SU-DHL-6 (cell line): ENCODE measurements around the gene WNT2B.

Source experiments
- H2AFZ ChIP-seq: fragments of 200-600 bp; sonication (generic); 2 replicates; pipeline ENCODE4 v1.6.1; 2014; ENCODE audit warnings: low read depth, mild to moderate bottlenecking, moderate library complexity, mixed read lengths, antibody characterized with exemption, low read length; ENCODE audit not compliant: severe bottlenecking
- H3F3A ChIP-seq: fragments of 200-600 bp; shearing (Covaris generic); 2 replicates; pipeline ENCODE4 v1.6.0; 2016; ENCODE audit warnings: antibody characterized with exemption, mild to moderate bottlenecking; ENCODE audit not compliant: insufficient read depth
- H3K27ac ChIP-seq: fragments of 200-600 bp; sonication (generic); 2 replicates; pipeline ENCODE4 v1.5.1; 2016; ENCODE audit warnings: low read depth, mild to moderate bottlenecking, low read length, moderate library complexity, mixed read lengths
- H3K27me3 ChIP-seq: fragments of 200-600 bp; sonication (generic), shearing (Covaris generic); 2 replicates; pipeline ENCODE4 v1.6.0; 2014; ENCODE audit warnings: mild to moderate bottlenecking, low read length
- H3K36me3 ChIP-seq: fragments of 200-600 bp; sonication (generic); 2 replicates; pipeline ENCODE4 v1.6.1; 2014; ENCODE audit warnings: mild to moderate bottlenecking, low read length, mixed read lengths
- H3K4me2 ChIP-seq: fragments of 300-600, 200-600 bp; shearing (Covaris generic), sonication (generic); 2 replicates; pipeline ENCODE4 v1.6.0; 2014; ENCODE audit warnings: low read length, low read depth, mild to moderate bottlenecking; ENCODE audit not compliant: poor library complexity, severe bottlenecking
- H3K4me3 ChIP-seq: fragments of 200-600 bp; sonication (generic); 2 replicates; pipeline ENCODE4 v1.5.1; 2014; ENCODE audit warnings: antibody characterized with exemption, low read length, mild to moderate bottlenecking, mixed read lengths; ENCODE audit not compliant: insufficient read depth, poor library complexity, severe bottlenecking
- H3K79me2 ChIP-seq: fragments of 200-600 bp; sonication (generic); 2 replicates; pipeline ENCODE4 v1.6.1; 2014; ENCODE audit warnings: mild to moderate bottlenecking, low read length, moderate library complexity; ENCODE audit not compliant: insufficient read depth
- H3K9ac ChIP-seq: fragments of 200-600 bp; sonication (generic); 2 replicates; pipeline ENCODE4 v1.7.0; 2014; ENCODE audit warnings: mild to moderate bottlenecking, low read length
- H3K9me2 ChIP-seq: fragments of 200-600 bp; sonication (generic); replicated peaks from 2 replicates; pipeline ENCODE4 v1.6.1; 2014; ENCODE audit warnings: low read length; ENCODE audit not compliant: insufficient read depth
- H3K9me3 ChIP-seq: fragments of 200-600 bp; sonication (generic); 2 replicates; pipeline ENCODE4 v1.6.1; 2014; ENCODE audit warnings: low read length, mixed read lengths; ENCODE audit not compliant: insufficient read depth
- H4K20me1 ChIP-seq: fragments of 200-600 bp; sonication (generic); 2 replicates; pipeline ENCODE4 v1.6.1; 2014; ENCODE audit warnings: low read depth, mild to moderate bottlenecking, antibody characterized with exemption, low read length, moderate library complexity, mixed read lengths
- CTCF ChIP-seq: fragments of 200-600 bp; sonication (generic); IDR thresholded peaks from one replicate; pipeline ENCODE4 v1.5.1; 2017; ENCODE audit warnings: antibody characterized with exemption, mild to moderate bottlenecking, low read length, moderate library complexity; ENCODE audit not compliant: insufficient read depth, poor library complexity, severe bottlenecking
- EZH2phosphoT487 ChIP-seq: fragments of 200-600 bp; sonication (generic), shearing (Covaris generic); conservative IDR thresholded peaks from 2 replicates; pipeline ENCODE4 v1.6.1; 2018; ENCODE audit warnings: mild to moderate bottlenecking, antibody characterized with exemption, low read length, moderate library complexity, mixed read lengths

WNT2B gene

GRCh38 chr1:112557385-112557784, 48.6 kb downstream of the WNT2B start:
- H3K9me2 ChIP-seq, result no peaks in the 10 kb centered on the region
- H3K4me3 ChIP-seq, result no peak overlapping the region
- H3K36me3 ChIP-seq, result no peaks in the 10 kb centered on the region
- no peak overlapping the region for H2AFZ ChIP-seq
- H3K27ac ChIP-seq, result no peak overlapping the region
- no peak overlapping the region for H3K4me2 ChIP-seq
- H3K27me3 ChIP-seq, result no peaks in the 10 kb centered on the region
- no peaks in the 10 kb centered on the region for H3K9me3 ChIP-seq
- H4K20me1 ChIP-seq, result no peaks in the 10 kb centered on the region
- H3F3A ChIP-seq, result no peaks in the 10 kb centered on the region
- TF ChIP-seq CTCF (no peak), EZH2phosphoT487 (no peak)
- no peaks in the 10 kb centered on the region for H3K79me2 ChIP-seq
- no peak overlapping the region for H3K9ac ChIP-seq

GRCh38 chr1:112558634-112559033, 49.9 kb downstream of the WNT2B start:
- no peaks in the 10 kb centered on the region for H3K9me3 ChIP-seq
- no peaks in the 10 kb centered on the region for H3K9me2 ChIP-seq
- H3K36me3 ChIP-seq, result no peaks in the 10 kb centered on the region
- no peak overlapping the region for H3K4me2 ChIP-seq
- TF ChIP-seq EZH2phosphoT487, result no peak
- TF ChIP-seq CTCF, result no peak
- no peak overlapping the region for H3K4me3 ChIP-seq
- H2AFZ ChIP-seq, result no peak overlapping the region
- no peaks in the 10 kb centered on the region for H3K27me3 ChIP-seq
- no peak overlapping the region for H3K27ac ChIP-seq
- no peaks in the 10 kb centered on the region for H3F3A ChIP-seq
- no peaks in the 10 kb centered on the region for H3K79me2 ChIP-seq
- H4K20me1 ChIP-seq, result no peaks in the 10 kb centered on the region
- no peak overlapping the region for H3K9ac ChIP-seq

- no peak overlapping the region for H3K27ac ChIP-seq
- H3K27me3 ChIP-seq, result no peaks in the 10 kb centered on the region
- H3K4me3 ChIP-seq, result no peak overlapping the region
- TF ChIP-seq EZH2phosphoT487, result no peak
- no peaks in the 10 kb centered on the region for H3F3A ChIP-seq
- no peaks in the 10 kb centered on the region for H4K20me1 ChIP-seq
- H3K9me2 ChIP-seq, result no peaks in the 10 kb centered on the region
- H3K9ac ChIP-seq, result no peak overlapping the region
- no peaks in the 10 kb centered on the region for H3K36me3 ChIP-seq
- no peaks in the 10 kb centered on the region for H3K9me3 ChIP-seq
- H3K79me2 ChIP-seq, result no peaks in the 10 kb centered on the region
- no peak overlapping the region for H2AFZ ChIP-seq
- no peak overlapping the region for H3K4me2 ChIP-seq
Observed at GRCh38 chr1:112563341-112563740, 54.6 kb downstream of the WNT2B start.

- H3K36me3 ChIP-seq, result no peaks in the 10 kb centered on the region
- no peaks in the 10 kb centered on the region for H3K9me3 ChIP-seq
- no peak overlapping the region for H3K9ac ChIP-seq
- no peak overlapping the region for H3K4me3 ChIP-seq
- no peaks in the 10 kb centered on the region for H3K27me3 ChIP-seq
- H3K27ac ChIP-seq, result no peak overlapping the region
- no peaks in the 10 kb centered on the region for H3F3A ChIP-seq
- no peak overlapping the region for H3K4me2 ChIP-seq
- H2AFZ ChIP-seq, result no peak overlapping the region
- no peak for TF ChIP-seq CTCF
- TF ChIP-seq EZH2phosphoT487, result no peak
- H3K9me2 ChIP-seq, result no peaks in the 10 kb centered on the region
- no peaks in the 10 kb centered on the region for H4K20me1 ChIP-seq
- H3K79me2 ChIP-seq, result no peaks in the 10 kb centered on the region
Observed at GRCh38 chr1:112564081-112564480, 55.3 kb downstream of the WNT2B start.
